Neural cell (in vitro differentiated cells): ENCODE measurements around the gene ZPLD1. TPM values are rescaled to one million over a fixed set of nuclear protein-coding genes. Genes with fewer than 3 reads are reported as not detected.

Source experiments
- H2AFZ ChIP-seq: fragments of 200-600, 300-800 bp; sonication (generic), shearing (Covaris generic); 2 replicates; pipeline ENCODE4 v1.6.0; 2014; ENCODE audit warnings: low read depth, mild to moderate bottlenecking, antibody characterized with exemption, low read length, moderate library complexity
- H3F3A ChIP-seq: fragments of 200-600 bp; shearing (Covaris generic); 2 replicates; pipeline ENCODE4 v1.6.1; 2016; ENCODE audit warnings: mild to moderate bottlenecking, moderate library complexity, mixed read lengths, antibody characterized with exemption, low read length; ENCODE audit not compliant: insufficient read depth, poor library complexity, severe bottlenecking
- H3K27ac ChIP-seq: fragments of 200-600, 300-800 bp; sonication (generic), shearing (Covaris generic); 2 replicates; pipeline ENCODE4 v1.5.1; 2014; ENCODE audit warnings: mild to moderate bottlenecking, low read length, moderate library complexity
- H3K27me3 ChIP-seq: fragments of 300-800, 200-600 bp; sonication (generic), shearing (Covaris generic); 2 replicates; pipeline ENCODE4 v1.6.0; 2014; ENCODE audit warnings: mild to moderate bottlenecking, low read depth, low read length, moderate library complexity; ENCODE audit not compliant: insufficient read depth
- H3K36me3 ChIP-seq: fragments of 300-800, 200-600 bp; sonication (generic), shearing (Covaris generic); 2 replicates; pipeline ENCODE4 v1.5.1; 2014; ENCODE audit warnings: mild to moderate bottlenecking, antibody characterized with exemption, low read length, moderate library complexity; ENCODE audit not compliant: insufficient read depth
- H3K4me2 ChIP-seq: fragments of 300-800, 200-600 bp; sonication (generic), shearing (Covaris generic); 2 replicates; pipeline ENCODE4 v1.6.0; 2014; ENCODE audit warnings: mild to moderate bottlenecking, low read length
- H3K4me3 ChIP-seq: fragments of 300-800, 200-600 bp; sonication (generic), shearing (Covaris generic); 2 replicates; pipeline ENCODE4 v1.5.1; 2014; ENCODE audit warnings: mild to moderate bottlenecking, low read length, moderate library complexity
- H3K79me2 ChIP-seq: fragments of 200-600 bp; shearing (Covaris generic); replicated peaks from 2 replicates; pipeline ENCODE4 v1.6.0; 2014; ENCODE audit warnings: mild to moderate bottlenecking, low read length, moderate library complexity; ENCODE audit not compliant: insufficient read depth
- H3K9ac ChIP-seq: fragments of 300-800, 200-600 bp; sonication (generic), shearing (Covaris generic); 2 replicates; pipeline ENCODE4 v1.6.1; 2016; ENCODE audit warnings: mild to moderate bottlenecking, low read length, mixed read lengths
- H3K9me2 ChIP-seq: fragments of 200-600 bp; shearing (Covaris generic); 2 replicates; pipeline ENCODE4 v1.6.1; 2016; ENCODE audit warnings: mild to moderate bottlenecking, low read length, mixed read lengths; ENCODE audit not compliant: insufficient read depth
- H3K9me3 ChIP-seq: fragments of 200-600, 300-800 bp; sonication (generic), shearing (Covaris generic); 2 replicates; pipeline ENCODE4 v1.6.1; 2016; ENCODE audit warnings: mild to moderate bottlenecking, mixed run types, low read length, moderate library complexity, mixed read lengths
- H4K20me1 ChIP-seq: fragments of 200-600 bp; shearing (Covaris generic); 2 replicates; pipeline ENCODE4 v1.6.1; 2016; ENCODE audit warnings: mild to moderate bottlenecking, mixed run types; ENCODE audit not compliant: insufficient read depth
- CTCF ChIP-seq: fragments of 450-650 bp; IDR thresholded peaks from 2 replicates; pipeline ENCODE4 v1.5.1; 2014; ENCODE audit warnings: antibody characterized with exemption, mild to moderate bottlenecking, moderate library complexity; ENCODE audit not compliant: poor library complexity, severe bottlenecking
- EP300 ChIP-seq: fragments of 450-650 bp; conservative IDR thresholded peaks from 2 replicates; pipeline ENCODE4 v1.6.1; 2014; ENCODE audit warnings: antibody characterized with exemption, mild to moderate bottlenecking, moderate library complexity; ENCODE audit not compliant: poor library complexity, severe bottlenecking
- EZH2 ChIP-seq: fragments of 200-600, 300-800 bp; shearing (Covaris generic), sonication (generic); IDR thresholded peaks from 2 replicates; pipeline ENCODE4 v1.6.1; 2014; ENCODE audit warnings: antibody characterized with exemption, low read length, borderline replicate concordance, mild to moderate bottlenecking; ENCODE audit not compliant: insufficient read depth, poor library complexity, severe bottlenecking
- MXI1 ChIP-seq: fragments of 450-650 bp; conservative IDR thresholded peaks from 2 replicates; pipeline ENCODE4 v1.6.1; 2014; ENCODE audit warnings: antibody characterized with exemption, mild to moderate bottlenecking; ENCODE audit not compliant: poor library complexity, severe bottlenecking
- POLR2AphosphoS5 ChIP-seq: IDR thresholded peaks from 2 replicates; pipeline ENCODE4 v1.6.1; 2012
- RAD21 ChIP-seq: fragments of 450-650 bp; conservative IDR thresholded peaks from 2 replicates; pipeline ENCODE4 v1.6.1; 2014; ENCODE audit warnings: antibody characterized with exemption, mild to moderate bottlenecking, moderate library complexity
- REST ChIP-seq: IDR thresholded peaks from 2 replicates; pipeline ENCODE4 v1.6.1; 2012; ENCODE audit warnings: borderline replicate concordance
- SMC3 ChIP-seq: fragments of 450-650 bp; conservative IDR thresholded peaks from 2 replicates; pipeline ENCODE4 v1.6.1; 2014; ENCODE audit warnings: antibody characterized with exemption, mild to moderate bottlenecking, moderate library complexity; ENCODE audit not compliant: poor library complexity
- TAF1 ChIP-seq: IDR thresholded peaks from 2 replicates; pipeline ENCODE4 v1.6.1; 2012; ENCODE audit warnings: low read depth
- polyA plus RNA-seq: library from polyadenylated mRNA; depleted of rRNA; stranded (reverse); fragments of >200 nt; gene quantifications from 2 replicates; pipeline ENCODE4 v1.2.3, GENCODE V29; 2014

The ZPLD1 gene
- polyA plus RNA-seq, 1 donor from 2014 or later, result not detected

GRCh38 chr3:102466001-102466400 is 31.2 kb downstream of the ZPLD1 start:
- Histone ChIP-seq H3K27ac (no peak overlapping the region), H3K79me2 (no peaks in the 10 kb centered on the region), H3K9me3 (no peaks in the 10 kb centered on the region), H3K36me3 (no peaks in the 10 kb centered on the region), H3F3A (no peaks in the 10 kb centered on the region), H3K9ac (no peak overlapping the region), H3K27me3 (no peaks in the 10 kb centered on the region), H2AFZ (no peak overlapping the region), H3K9me2 (no peaks in the 10 kb centered on the region), H3K4me2 (no peak overlapping the region), H3K4me3 (no peak overlapping the region), H4K20me1 (no peaks in the 10 kb centered on the region)
- TF ChIP-seq EP300, result no peak
- no peak for TF ChIP-seq CTCF
- TF ChIP-seq RAD21, result no peak
- TF ChIP-seq EZH2, result no peak
- no peak for TF ChIP-seq MXI1
- TF ChIP-seq REST, result no peak
- TF ChIP-seq SMC3, result no peak
- TF ChIP-seq POLR2AphosphoS5, result no peak
- no peak for TF ChIP-seq TAF1

DNA sequence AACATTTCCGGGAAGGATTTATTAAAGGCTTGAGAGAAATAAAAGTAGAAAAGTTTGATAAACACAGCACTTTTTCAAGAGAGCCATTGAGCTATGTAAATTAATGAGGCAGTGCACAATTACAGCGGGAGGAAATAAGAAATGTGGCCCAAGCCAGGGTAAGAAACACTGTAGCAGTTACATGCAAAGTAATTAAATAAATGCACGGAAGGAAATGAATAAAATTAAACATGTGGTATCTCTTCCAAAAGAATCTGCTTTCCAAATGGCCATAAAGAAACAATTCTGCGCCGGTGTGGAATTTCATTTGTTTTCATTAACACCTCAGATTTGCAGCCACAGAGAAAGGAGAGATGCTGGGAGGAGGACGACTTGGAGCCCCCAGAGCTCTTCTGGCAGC is 35.3 kb downstream of the ZPLD1 start:
- no peaks in the 10 kb centered on the region for H3K9me3 ChIP-seq
- H3K9ac ChIP-seq, result no peak overlapping the region
- no peaks in the 10 kb centered on the region for H4K20me1 ChIP-seq
- H2AFZ ChIP-seq, result no peak overlapping the region
- no peak overlapping the region for H3K27ac ChIP-seq
- H3K79me2 ChIP-seq, result no peaks in the 10 kb centered on the region
- TF ChIP-seq CTCF, result no peak
- no peak for TF ChIP-seq REST
- TF ChIP-seq EZH2, result no peak
- TF ChIP-seq EP300, result no peak
- TF ChIP-seq POLR2AphosphoS5, result no peak
- TF ChIP-seq MXI1, result no peak
- TF ChIP-seq RAD21, result no peak
- no peak for TF ChIP-seq TAF1
- TF ChIP-seq SMC3, result no peak
- no peaks in the 10 kb centered on the region for H3K36me3 ChIP-seq
- no peak overlapping the region for H3K4me2 ChIP-seq
- H3F3A ChIP-seq, result no peaks in the 10 kb centered on the region
- H3K4me3 ChIP-seq, result no peak overlapping the region
- no peaks in the 10 kb centered on the region for H3K27me3 ChIP-seq
- H3K9me2 ChIP-seq, result no peaks in the 10 kb centered on the region
